GM19193 (cell line): ENCODE data around the gene XRCC1.
A peak's percentile ranks its signal among the peaks of the same experiment; 100 is the strongest.

Source experiments
- POLR2A ChIP-seq: IDR thresholded peaks from 4 replicates; pipeline ENCODE4 v1.6.1; 2011; ENCODE audit not compliant: insufficient read depth, insufficient read length; ENCODE audit errors: extremely low read depth

Gene XRCC1, protein sequence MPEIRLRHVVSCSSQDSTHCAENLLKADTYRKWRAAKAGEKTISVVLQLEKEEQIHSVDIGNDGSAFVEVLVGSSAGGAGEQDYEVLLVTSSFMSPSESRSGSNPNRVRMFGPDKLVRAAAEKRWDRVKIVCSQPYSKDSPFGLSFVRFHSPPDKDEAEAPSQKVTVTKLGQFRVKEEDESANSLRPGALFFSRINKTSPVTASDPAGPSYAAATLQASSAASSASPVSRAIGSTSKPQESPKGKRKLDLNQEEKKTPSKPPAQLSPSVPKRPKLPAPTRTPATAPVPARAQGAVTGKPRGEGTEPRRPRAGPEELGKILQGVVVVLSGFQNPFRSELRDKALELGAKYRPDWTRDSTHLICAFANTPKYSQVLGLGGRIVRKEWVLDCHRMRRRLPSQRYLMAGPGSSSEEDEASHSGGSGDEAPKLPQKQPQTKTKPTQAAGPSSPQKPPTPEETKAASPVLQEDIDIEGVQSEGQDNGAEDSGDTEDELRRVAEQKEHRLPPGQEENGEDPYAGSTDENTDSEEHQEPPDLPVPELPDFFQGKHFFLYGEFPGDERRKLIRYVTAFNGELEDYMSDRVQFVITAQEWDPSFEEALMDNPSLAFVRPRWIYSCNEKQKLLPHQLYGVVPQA

DNA sequence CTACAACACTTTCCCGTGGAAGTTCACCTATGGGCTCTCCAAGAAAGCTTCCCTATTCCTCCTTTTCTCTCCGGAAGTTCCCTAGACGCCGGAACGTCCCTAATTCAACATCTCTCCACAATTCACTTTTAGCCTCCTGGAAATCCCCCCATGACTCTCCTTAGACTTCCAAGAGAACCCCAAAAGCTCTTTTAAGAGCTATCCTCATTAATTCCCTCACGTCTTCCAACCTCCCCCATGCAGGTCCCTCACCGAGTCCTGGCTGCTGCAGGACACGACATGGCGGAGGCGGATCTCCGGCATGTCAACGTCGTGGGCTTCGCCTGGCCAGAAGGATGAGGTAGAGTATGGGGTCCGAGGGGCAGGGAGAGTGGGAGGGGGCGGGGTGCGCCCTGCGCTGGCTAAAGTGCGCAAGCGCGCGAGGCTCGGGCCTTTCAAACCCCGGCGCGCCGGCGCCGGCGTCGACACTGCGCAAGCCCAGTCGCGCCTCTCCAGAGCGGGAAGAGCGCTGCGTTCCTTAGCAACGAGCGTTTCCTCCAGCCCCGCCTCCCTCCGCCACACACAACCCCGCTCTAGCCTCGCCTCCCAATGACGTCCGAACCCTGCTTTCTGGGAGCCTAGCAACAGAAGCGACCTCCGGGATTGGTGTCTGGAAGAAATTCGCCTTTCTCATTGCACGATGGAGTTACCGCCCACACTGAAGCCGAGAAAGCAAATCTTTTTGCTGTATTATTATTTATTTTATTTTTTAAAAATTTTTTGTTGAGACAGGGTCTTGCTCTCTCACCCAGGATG lies at the start of gene XRCC1, which contains the start of gene PINLYP:
Gene XRCC1, minus strand, starts transcription at position 372 of the 795 bp plus-strand sequence. Its CDS starts 69 bp downstream, at position 303.
Gene PINLYP, plus strand, starts transcription at position 646 of the 795 bp plus-strand sequence. CDS start 1,391 bp downstream, outside the sequence.
- TF ChIP-seq POLR2A, result peak; percentile 62

- no peak for TF ChIP-seq POLR2A
These were observed 49.6 kb upstream of the XRCC1 start for GRCh38 chr19:43624933-43625332.

GRCh38 chr19:43623889-43624670 lies 48.8 kb upstream of the XRCC1 start:
- no peak for TF ChIP-seq POLR2A

GRCh38 chr19:43622956-43623355 lies 47.6 kb upstream of the XRCC1 start:
- no peak for TF ChIP-seq POLR2A

DNA sequence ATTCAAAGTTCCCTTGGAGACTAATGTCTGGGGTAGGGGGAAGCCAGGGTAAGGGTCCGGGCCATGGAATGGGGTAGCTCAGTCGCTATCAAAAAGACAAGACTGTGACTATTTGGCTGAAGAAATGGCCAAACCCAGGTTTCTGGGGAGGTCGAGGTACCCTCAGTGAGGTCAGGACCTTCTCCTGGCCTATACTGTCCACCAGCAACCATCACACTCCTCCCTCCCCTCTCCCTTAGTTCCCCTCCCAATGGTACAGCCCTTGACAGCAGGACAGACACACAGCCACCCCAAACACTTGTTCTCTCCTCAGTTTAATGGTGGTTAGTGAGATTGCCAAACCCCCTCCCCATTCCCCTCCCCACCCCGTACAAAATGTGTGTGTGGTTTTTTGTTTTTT lies 46.7 kb upstream of the XRCC1 start:
- TF ChIP-seq POLR2A, result no peak

DNA sequence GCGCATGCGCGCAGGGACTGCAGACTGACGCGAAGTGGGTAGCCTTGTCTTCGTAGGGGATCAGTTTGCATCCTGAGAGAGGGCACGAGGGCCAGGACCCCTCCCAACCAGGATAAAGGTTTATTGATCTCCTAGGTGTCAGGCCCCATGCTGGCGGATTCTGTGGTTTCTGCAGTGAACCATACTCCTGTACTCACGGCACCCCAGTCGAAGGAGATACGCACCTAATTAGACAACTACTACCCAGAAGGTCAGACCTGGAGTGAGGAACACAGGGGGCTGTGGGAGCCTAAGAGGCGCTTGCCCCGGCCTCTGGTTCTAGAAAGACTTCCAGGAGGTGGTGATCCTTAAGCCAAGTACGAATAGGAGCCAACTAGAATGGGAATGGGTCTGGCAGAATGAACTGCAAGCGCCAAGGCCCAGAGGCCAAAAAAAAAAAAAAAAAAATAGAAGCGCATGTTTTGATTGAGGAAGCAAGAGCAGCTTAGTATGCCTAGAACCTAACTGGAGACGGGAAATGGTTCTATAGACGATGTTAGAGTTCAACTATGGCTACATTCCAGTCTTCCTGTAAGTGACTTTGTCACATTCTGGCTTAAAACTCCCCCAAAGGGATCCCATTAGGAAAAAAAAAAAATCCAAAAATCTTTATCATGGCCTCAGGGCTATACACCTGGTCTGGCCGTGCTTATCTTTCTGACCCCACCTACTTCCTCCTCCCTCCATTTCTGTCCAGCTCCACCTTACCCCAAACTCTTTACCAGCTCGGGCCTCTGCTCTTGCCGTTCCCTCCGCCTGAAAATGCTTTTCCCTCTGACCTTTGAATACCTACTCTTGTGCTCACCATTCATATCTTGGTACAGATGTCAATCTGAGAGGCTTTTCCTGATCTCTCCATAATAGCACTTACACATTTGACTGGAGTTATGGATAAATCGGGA lies 45.0 kb upstream of the XRCC1 start:
- TF ChIP-seq POLR2A, result no peak

- peak; percentile 84 for TF ChIP-seq POLR2A
These were observed 44.1 kb upstream of the XRCC1 start, which contains the start of gene ZNF428 for GRCh38 chr19:43619262-43620060. TSS of gene ZNF428 (minus strand) at chr19:43619629. CDS start at chr19:43614304, 5,325 bp downstream.

DNA sequence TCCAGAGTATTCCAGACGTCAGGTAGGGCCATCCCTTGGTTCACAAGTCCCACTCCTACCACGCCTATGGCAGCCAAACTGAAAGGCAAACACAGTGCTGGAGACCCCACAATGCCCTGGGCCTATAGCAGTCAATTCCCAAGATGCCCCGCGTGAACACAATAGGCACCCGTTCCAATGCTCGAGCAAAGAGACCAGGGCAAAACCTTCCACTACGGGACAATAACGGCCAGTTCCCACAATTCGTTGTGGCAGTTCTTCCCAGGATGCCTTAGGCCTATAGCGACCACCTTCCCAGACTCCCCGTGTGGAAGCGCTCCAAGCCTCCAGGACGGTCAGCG lies 43.6 kb upstream of the XRCC1 start:
- no peak for TF ChIP-seq POLR2A

GRCh38 chr19:43616954-43617353 lies 41.6 kb upstream of the XRCC1 start:
- TF ChIP-seq POLR2A, result no peak

DNA sequence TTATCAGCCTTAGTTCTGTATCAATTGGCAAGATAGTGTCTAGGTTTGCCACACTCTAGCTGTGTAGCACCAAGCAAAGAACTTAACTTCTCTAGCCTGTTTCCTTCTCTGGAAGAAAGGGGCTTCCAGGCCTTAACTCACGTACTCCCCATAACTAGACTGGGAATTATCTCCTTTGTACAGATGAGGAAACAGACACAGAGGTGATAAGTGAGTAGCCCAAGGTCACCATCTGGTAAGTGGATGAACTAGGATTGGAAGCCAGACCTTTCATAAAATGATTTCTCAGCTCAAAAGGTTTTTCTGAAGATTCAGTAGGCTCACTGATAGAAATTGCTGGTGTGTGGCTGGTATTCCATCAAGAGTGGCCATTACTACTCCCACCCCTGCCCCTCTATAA lies 41.0 kb upstream of the XRCC1 start:
- no peak for TF ChIP-seq POLR2A

GRCh38 chr19:43612374-43612773 lies 37.0 kb upstream of the XRCC1 start:
- TF ChIP-seq POLR2A, result no peak

GRCh38 chr19:43611788-43612187 lies 36.5 kb upstream of the XRCC1 start, which contains the start of gene SRRM5:
TSS of gene SRRM5 (plus strand) at chr19:43612088. CDS start at chr19:43612122, 34 bp downstream.
- no peak for TF ChIP-seq POLR2A
